Transverse colon (tissue), 4 donors: Measurements from ENCODE around the gene SLC34A2. TPM values are rescaled to one million over a fixed set of nuclear protein-coding genes. Genes with fewer than 3 reads are reported as not detected.
"Not testable (repeated sequence)": the region's sequence is repeated elsewhere in the genome, so short reads cannot be mapped to it uniquely, and the experiment has no call there.

Source experiments
- DNase-seq: peaks from one replicate; pipeline ENCODE4 v3.0.0-alpha.2; 2019
- H3K27ac ChIP-seq, 4 donors: fragments of 200-600 bp; sonication (generic); 2 replicates each; pipeline ENCODE4 v1.5.1; 2016 to 2018; ENCODE audit warnings: inconsistent platforms in 4 of 4
- H3K27me3 ChIP-seq: fragments of 200-600 bp; sonication (generic); 2 replicates; pipeline ENCODE4 v1.5.1; 2017; ENCODE audit warnings: inconsistent platforms
- H3K36me3 ChIP-seq, 4 donors: fragments of 200-600 bp; sonication (generic); 2 replicates each; pipeline ENCODE4 v1.5.1; 2017 to 2019; ENCODE audit warnings: inconsistent platforms in 4 of 4
- H3K4me1 ChIP-seq, 4 donors: fragments of 200-600 bp; sonication (generic); 2 replicates each; pipeline ENCODE4 v1.5.1; 2017 to 2020; ENCODE audit warnings: inconsistent platforms in 4 of 4
- H3K4me3 ChIP-seq, 4 donors: fragments of 200-600 bp; sonication (generic); 1 replicate in 1 of 4; 2 replicates in 3 of 4; pipeline versions ENCODE4 v1.5.1 to v1.6.1; 2017 to 2019; ENCODE audit warnings: inconsistent platforms in 4 of 4
- H3K9me3 ChIP-seq, 2 donors: fragments of 200-600 bp; sonication (generic); 2 replicates each; pipeline ENCODE4 v1.5.1; 2017 to 2019; ENCODE audit warnings: inconsistent platforms in 2 of 2
- CTCF ChIP-seq, 5 experiments: fragments of 200-600 bp in 3 of 5; fragments of 450-650 bp in 2 of 5; sonication (generic) in 3 of 5; IDR thresholded peaks; 1 replicate in 2 of 5; 2 replicates in 3 of 5; pipeline ENCODE4 v1.5.1; 2016 to 2017; ENCODE audit warnings: antibody characterized with exemption in 5 of 5, inconsistent platforms in 3 of 5, mild to moderate bottlenecking in 2 of 5, moderate library complexity in 1 of 5
- EP300 ChIP-seq: sonication (generic); formaldehyde crosslinking; IDR thresholded peaks from one replicate; pipeline ENCODE4 v1.6.1; 2017; ENCODE audit warnings: antibody characterized with exemption, low read depth
- POLR2A ChIP-seq: fragments of 450-650 bp; IDR thresholded peaks from one replicate; pipeline ENCODE4 v1.6.1; 2016; ENCODE audit warnings: antibody characterized with exemption, mild to moderate bottlenecking, moderate library complexity
- POLR2AphosphoS5 ChIP-seq, 3 donors: sonication (generic); formaldehyde crosslinking; IDR thresholded peaks; one replicate each; pipeline ENCODE4 v1.6.1; 2016; ENCODE audit warnings: antibody characterized with exemption in 3 of 3
- WGBS, 2 donors: methylation state at CpG; one replicate each; pipeline ENCODE4 v1.1.5; 2018; ENCODE audit warnings: low coverage in 1 of 2; 5-methylcytosine and 5-hydroxymethylcytosine counted together
- in situ Hi-C, 4 donors: fragments of 200-750 bp; cut with MboI; loops; one replicate each; pipeline versions ENCODE4 v1.15.0 to v1.15.1; 2017; ENCODE audit warnings: low sequenced_read_pairs in 3 of 4, low pct_ligation_motif_present in 1 of 4, low pct_unique_long_range_greater_than_20kb in 1 of 4
- intact Hi-C: fragments of 100-400 bp; cut with DNase I; formaldehyde crosslinking; loops from one replicate; pipeline ENCODE4 v1.15.1; 2023; ENCODE audit warnings: low total_unique reads
- total RNA-seq, 4 donors: library from RNA; depleted of rRNA; stranded (reverse); fragments of >200 nt; gene quantifications; one replicate each; pipeline ENCODE4 v1.1.0, GENCODE V29; 2016

SLC34A2 gene
- total RNA-seq, 4 donors from 2014 or later: not detected

GRCh38 chr4:25654031-25654970 is 1.4 kb upstream of the SLC34A2 start:
- intact Hi-C loops: no loop called here
- in situ Hi-C loops: no loop called here
- no peak for DNase-seq
- 51 to 76% methylated on average over 5 to 17 of the region's 17 CpGs for WGBS, 2 donors
- H3K4me1 ChIP-seq: peaks cover 0 to 7% (median 1%) of the 10 kb centered on the region in 4 donors
- H3K36me3 ChIP-seq: no peaks in the 10 kb centered on the region
- no peak overlapping the region for H3K27ac ChIP-seq
- H3K4me3 ChIP-seq: no peak overlapping the region
- H3K27me3 ChIP-seq: peaks cover 46% of the 10 kb centered on the region
- TF ChIP-seq CTCF (IDR thresholded peaks at IDR 0.05) (no peak), EP300 (no peak), POLR2A (no peak), POLR2AphosphoS5 (IDR thresholded peaks at IDR 0.05) (no peak)
- H3K9me3 ChIP-seq: no peaks in the 10 kb centered on the region

GRCh38 chr4:25656031-25656430 is 380 bp downstream of the SLC34A2 start:
- H3K27me3 ChIP-seq: peaks cover 46% of the 10 kb centered on the region
- no peak overlapping the region for H3K27ac ChIP-seq
- WGBS, 2 donors: 0 to 34% methylated on average over 1 to 8 of the region's 8 CpGs
- intact Hi-C loops (no loop called here), in situ Hi-C loops (no loop called here)
- peaks cover 0 to 7% (median 1%) of the 10 kb centered on the region in 4 donors for H3K4me1 ChIP-seq
- no peaks in the 10 kb centered on the region for H3K36me3 ChIP-seq
- H3K9me3 ChIP-seq: no peaks in the 10 kb centered on the region
- no peak for TF ChIP-seq POLR2A
- no peak for TF ChIP-seq EP300
- no peak for TF ChIP-seq CTCF (IDR thresholded peaks at IDR 0.05)
- no peak for TF ChIP-seq POLR2AphosphoS5 (IDR thresholded peaks at IDR 0.05)
- no peak for DNase-seq
- H3K4me3 ChIP-seq: peak overlapping the region in 1 of 4 donors; percentile 36

- in situ Hi-C loops: no loop called here
- WGBS, 2 donors: 70 to 80% methylated on average over 2 to 3 of the region's 3 CpGs
- Histone ChIP-seq H3K4me1 (peaks cover 0 to 7% (median 1%) of the 10 kb centered on the region in 4 donors), H3K9me3 (no peaks in the 10 kb centered on the region), H3K36me3 (no peaks in the 10 kb centered on the region), H3K27me3 (peaks cover 42% of the 10 kb centered on the region), H3K27ac (no peak overlapping the region), H3K4me3 (no peak overlapping the region)
- no peak for DNase-seq
- no peak for TF ChIP-seq EP300
- no peak for TF ChIP-seq POLR2AphosphoS5 (IDR thresholded peaks at IDR 0.05)
- no peak for TF ChIP-seq CTCF (IDR thresholded peaks at IDR 0.05)
- TF ChIP-seq POLR2A: no peak
- intact Hi-C loops: no loop called here
Observed at GRCh38 chr4:25658357-25658771, 2.7 kb downstream of the SLC34A2 start.

- TF ChIP-seq POLR2A (no peak), CTCF (IDR thresholded peaks at IDR 0.05) (no peak), EP300 (no peak), POLR2AphosphoS5 (IDR thresholded peaks at IDR 0.05) (no peak)
- Histone ChIP-seq H3K27me3 (peaks cover 38% of the 10 kb centered on the region), H3K4me3 (no peak overlapping the region), H3K27ac (no peak overlapping the region), H3K36me3 (no peaks in the 10 kb centered on the region), H3K9me3 (no peaks in the 10 kb centered on the region), H3K4me1 (peaks cover 0 to 7% (median 1%) of the 10 kb centered on the region in 4 donors)
- 87% methylated on average over 3 of the region's 3 CpGs; no CpG with 5 or more reads in 1 of the 2 donors for WGBS, 2 donors
- no peak for DNase-seq
- intact Hi-C loops: no loop called here
- in situ Hi-C loops: no loop called here
Observed at GRCh38 chr4:25658777-25659176, 3.1 kb downstream of the SLC34A2 start.

GRCh38 chr4:25661441-25661840 is 5.8 kb downstream of the SLC34A2 start:
- H3K27ac ChIP-seq, DNase-seq, H3K4me3 ChIP-seq, H3K4me1 ChIP-seq, intact Hi-C loops, H3K9me3 ChIP-seq, H3K36me3 ChIP-seq, in situ Hi-C loops: not testable (repeated sequence)
- WGBS, 2 donors: 74% methylated on average over 4 of the region's 4 CpGs; no CpG with 5 or more reads in 1 of the 2 donors
- H3K27me3 ChIP-seq: peaks cover 12% of the 10 kb centered on the region
